Stimulated activated CD8-positive, alpha-beta memory T cell treated with anti-CD3 and anti-CD28 coated beads, Interleukin-4, amount 100 ng/mL, for 24 hours (primary cell): ENCODE measurements around the gene PKNOX2.

Experiments
- DNase-seq: peaks from one replicate; pipeline ENCODE4 v3.0.0-alpha.2; 2020; ENCODE audit warnings: low read depth

Gene PKNOX2

GRCh38 chr11:125443767-125444311 is 279.3 kb downstream of the PKNOX2 start:
- no peak for DNase-seq

DNA sequence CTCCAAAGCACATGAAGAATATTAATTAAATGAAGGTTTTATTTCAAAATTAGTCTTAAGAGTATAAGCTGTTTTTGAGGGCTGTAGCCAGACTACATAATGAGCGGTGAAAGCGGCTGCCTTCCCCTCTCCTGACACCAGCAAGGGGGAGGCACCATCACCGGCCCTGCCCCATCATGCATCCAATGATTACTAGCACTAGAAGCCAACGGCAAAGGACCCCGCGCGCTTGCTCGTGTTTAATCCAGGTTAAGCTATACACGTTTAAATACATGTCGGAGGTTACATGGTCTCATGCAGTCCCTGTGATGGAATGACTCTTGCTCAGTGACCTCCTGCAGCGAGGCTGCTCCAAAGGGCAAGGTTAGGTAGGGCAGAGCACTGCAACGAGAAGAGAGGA is 281.2 kb downstream of the PKNOX2 start:
- DNase-seq = no peak

DNA sequence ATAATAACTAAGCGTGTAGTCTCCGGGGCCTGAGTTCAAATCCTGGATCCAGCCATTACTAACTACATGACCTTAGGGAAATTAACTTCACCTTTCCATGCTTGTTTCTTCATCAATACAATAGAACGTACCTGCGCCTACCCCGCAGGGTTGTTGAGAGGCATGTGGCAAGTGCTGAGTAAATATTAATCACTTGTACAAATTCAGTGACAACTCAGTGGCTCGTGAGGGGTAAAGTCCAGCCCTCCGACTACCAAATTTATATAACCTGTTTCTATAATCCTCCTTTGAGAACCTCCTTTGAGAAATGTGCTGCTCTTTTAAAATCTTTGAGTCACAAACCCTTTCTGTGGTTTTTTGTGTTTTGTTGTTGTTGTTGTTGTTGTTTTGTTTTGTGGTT is 281.7 kb downstream of the PKNOX2 start:
- DNase-seq = no peak

- DNase-seq = no peak
These were observed 283.2 kb downstream of the PKNOX2 start for GRCh38 chr11:125447721-125448120.

DNA sequence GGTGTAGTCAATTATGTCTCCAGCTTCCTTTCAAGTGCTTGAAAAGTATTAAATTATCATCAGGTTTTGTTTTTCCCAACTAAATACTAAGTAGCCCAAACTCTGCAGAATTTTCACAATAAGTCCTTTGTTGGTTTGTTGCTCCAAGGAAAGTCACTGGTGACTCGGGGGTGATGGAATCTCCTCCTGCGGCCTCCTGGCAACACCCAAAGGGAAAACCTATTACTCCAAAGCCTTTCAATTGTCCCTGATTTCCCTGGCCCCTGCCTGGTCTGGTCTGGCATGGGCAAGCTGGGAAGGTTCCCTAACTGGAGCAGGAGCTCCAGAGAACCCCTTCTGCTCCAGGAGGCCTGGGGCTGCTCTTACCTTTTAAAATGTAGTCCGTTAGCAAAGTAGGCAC is 283.6 kb downstream of the PKNOX2 start:
- DNase-seq = no peak

- DNase-seq = no peak
These were observed 285.0 kb downstream of the PKNOX2 start for GRCh38 chr11:125449565-125449964.

- DNase-seq = no peak
These were observed 287.0 kb downstream of the PKNOX2 start for GRCh38 chr11:125451400-125452124.

- no peak for DNase-seq
These were observed 287.5 kb downstream of the PKNOX2 start for GRCh38 chr11:125452125-125452470.

DNA sequence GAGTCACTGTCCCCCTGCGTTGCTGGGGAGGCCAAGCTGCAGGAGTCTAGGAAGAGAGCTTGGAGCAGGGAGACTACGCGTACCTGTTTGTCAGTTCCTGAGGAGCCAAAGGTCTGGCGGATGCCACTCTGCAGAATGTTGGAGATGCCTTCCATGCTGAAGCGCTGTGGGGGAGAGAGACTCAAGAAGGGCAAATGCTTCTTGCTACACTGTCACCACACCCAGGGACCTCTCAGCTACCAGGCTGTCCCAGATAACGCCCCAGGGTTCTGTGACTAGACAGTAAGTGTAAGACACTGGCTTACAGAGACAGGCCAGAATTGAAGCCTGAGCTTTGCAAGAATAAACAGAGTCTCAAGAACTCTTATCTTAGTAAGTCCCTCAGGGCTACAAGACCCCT is 289.5 kb downstream of the PKNOX2 start:
- no peak for DNase-seq

DNA sequence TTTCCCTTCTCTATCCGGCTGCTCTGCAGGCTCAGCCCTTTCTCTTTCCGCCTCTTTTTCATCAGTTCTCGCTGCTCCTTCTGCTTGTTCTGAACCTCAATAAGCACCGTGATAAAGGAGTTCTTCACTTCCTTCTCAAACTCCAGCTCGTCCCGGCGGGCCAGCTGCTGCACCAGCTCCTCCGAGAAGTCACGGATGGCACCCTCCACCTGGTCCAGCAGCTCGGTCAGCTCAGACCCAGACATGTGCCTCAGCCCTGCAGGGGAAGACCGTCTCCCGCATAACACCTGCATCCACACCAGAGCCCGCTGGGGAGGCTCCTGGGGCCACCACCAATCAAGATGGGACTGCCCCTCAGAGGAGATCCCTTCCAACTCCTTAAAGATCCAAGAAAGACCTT is 291.3 kb downstream of the PKNOX2 start:
- DNase-seq = no peak

- no peak for DNase-seq
These were observed 293.3 kb downstream of the PKNOX2 start for GRCh38 chr11:125457814-125458343.

DNA sequence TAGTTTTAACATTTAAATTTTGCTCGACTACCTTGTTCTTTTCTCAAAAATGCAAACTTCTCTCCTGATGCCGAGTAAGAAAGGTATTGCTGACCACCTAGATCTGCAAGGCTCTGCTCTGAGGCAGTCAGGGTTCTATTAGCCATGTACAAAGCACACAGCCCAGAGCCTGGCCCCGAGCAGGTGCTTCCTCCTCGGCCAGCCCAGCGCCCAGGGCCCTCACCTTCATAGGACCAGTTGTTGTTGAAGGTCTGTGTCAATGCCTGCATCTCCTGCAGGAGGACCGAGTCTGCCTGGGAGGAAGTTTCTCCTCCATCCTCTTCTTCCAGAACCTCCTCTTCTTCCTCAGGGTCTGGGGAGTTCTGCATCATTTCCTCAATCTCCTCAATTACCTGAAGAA is 295.7 kb downstream of the PKNOX2 start:
- DNase-seq = no peak

GRCh38 chr11:125463590-125464269 is 299.2 kb downstream of the PKNOX2 start:
- no peak for DNase-seq

- no peak for DNase-seq
These were observed 299.7 kb downstream of the PKNOX2 start for GRCh38 chr11:125464270-125464662.

DNA sequence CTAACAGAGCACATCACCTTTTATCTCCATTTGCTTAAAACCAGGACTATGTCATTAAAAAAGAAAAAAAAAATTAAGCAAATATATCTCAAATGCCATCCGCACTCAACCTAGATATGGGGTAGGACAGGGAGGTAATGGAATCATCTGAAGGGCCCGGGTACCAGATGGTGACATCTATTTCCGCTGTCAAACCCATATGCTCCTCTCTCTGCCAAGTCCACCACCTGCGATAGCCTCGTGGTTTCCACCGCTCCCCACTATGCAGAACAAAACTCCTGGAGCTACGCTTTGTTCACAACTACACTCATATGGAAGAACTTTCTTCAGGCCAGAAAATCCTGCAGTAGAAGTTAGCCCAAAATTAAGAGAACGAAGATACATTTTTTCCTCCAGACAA is 300.1 kb downstream of the PKNOX2 start:
- no peak for DNase-seq

DNA sequence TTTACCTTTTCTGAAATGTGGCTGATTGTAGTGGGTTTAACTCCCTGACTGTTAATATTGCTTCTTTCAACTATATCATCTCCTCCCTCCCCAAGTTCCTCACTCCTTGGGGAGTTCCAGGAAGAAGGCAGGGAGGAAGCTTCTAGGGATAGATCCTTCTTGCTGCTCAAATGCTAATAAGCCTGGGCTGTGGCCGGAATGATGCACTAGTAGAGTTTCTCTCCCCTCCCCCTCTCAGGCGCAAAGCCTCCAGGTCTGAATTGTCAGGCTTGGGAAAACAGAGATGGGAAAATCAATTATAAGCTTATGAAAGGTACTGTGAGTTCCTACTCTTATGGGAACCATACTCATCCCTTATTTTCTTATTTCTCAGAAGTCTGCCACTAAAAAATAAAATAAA is 300.7 kb downstream of the PKNOX2 start:
- DNase-seq = no peak

DNA sequence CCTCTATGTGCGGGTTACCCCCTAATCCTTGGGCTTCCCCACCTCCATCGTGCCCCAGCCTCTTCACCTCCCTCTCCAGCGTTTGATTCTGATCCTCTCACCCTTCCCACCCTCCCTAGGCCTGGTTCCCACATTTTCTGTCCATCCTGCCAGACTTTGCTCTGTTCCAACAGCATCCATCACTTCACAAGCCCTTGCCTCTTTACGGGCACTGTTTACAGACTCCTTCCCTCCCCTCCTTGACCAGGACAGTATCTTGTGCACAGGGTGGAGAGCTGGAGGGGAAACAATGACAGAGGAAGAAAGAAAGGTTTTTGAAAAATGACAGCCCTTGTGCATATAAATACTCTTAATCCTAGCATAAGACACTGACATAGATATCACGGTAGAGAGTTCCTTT is 301.1 kb downstream of the PKNOX2 start:
- no peak for DNase-seq

DNA sequence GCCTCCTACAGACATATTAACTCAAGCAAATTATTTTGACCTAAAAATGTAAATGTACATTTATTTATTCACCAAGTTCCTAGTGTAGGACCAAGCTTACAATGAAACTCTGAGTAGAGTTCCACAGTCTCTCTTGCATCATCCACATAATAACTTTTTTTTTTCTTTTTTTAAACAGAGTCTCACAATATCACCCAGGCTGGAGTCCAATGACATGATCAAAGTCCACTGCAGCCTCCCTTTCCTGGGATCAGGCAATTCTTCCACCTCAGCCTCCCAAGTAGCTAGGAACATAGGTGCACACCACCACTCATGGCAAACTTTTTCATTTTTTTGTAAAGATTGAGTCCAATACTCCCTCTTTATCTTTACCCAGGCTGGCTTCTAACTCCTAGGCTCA is 303.5 kb downstream of the PKNOX2 start:
- no peak for DNase-seq

DNA sequence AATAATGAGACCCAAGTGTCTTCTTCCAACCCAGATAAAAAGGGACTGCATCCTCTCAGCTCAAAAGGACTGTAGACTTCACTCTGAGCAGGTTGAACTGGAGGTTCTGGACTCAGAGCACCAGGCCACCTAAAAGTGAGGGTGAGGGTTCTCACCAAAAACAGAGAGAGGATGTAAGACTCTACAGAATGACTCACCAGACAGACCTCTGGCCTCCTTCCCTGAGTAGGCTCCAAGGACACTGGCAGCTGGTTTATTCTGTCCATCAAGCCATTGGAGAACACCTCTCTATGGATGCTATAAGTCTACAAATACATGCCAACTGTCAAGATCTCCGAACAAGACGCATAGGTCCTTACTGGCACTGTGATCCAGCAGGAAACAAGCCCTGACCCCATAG is 304.3 kb downstream of the PKNOX2 start:
- no peak for DNase-seq

DNA sequence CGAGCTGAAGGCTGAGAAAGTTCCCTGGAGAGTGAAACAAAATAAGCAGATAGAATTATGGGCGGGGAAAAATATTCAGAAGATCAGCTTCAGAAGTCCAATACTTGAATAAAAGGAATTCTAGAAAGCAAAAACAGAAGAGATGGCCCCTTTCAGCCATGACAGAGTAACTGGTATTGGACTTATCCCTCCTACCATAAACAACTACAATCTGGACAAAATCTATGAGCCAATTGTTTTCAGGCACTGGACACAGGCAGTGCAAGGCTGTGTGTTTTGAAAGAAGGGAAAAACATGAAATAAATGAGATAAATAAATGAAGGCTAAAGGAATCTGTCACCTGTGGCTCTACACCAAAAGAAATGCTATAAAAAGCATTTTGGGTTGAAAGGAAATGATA is 305.8 kb downstream of the PKNOX2 start:
- DNase-seq = no peak

DNA sequence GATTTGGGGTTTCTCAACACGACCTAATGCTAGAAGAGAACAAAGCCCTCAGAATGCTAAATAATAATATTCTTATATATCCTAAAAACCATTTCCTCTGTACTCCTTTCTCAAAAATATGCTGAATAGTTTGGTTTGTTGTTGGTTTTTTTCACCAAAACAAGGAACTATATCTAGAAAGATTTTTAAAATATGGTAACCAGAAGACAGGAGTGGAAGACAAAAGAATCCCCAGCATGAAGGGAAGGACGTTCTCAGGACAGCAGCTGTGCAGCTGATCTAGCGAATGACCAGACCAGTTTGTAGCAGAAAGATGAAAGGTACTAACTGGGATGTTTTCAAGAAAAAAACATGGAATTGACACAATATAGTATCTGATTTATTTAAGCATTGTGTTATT is 312.2 kb downstream of the PKNOX2 start:
- no peak for DNase-seq

GRCh38 chr11:125479137-125479536 is 314.6 kb downstream of the PKNOX2 start:
- DNase-seq = no peak

- no peak for DNase-seq
These were observed 317.0 kb downstream of the PKNOX2 start for GRCh38 chr11:125481531-125481930.
